Right renal pelvis (tissue), 4 donors: ENCODE results near the gene GALNT2. TPM values are rescaled to one million over a fixed set of nuclear protein-coding genes. Genes with fewer than 3 reads are reported as not detected.

Source experiments
- DNase-seq, 4 donors: peaks; one replicate each; pipeline ENCODE4 v3.0.0-alpha.2; 2013; ENCODE audit warnings: low read depth in 4 of 4, low spot score in 3 of 4, missing footprints in 1 of 4
- polyA plus RNA-seq, 4 donors: library from polyadenylated mRNA; unstranded; fragments of 120-200 nt; gene quantifications; one replicate each; pipeline ENCODE4 v1.2.1, GENCODE V29; 2013; ENCODE audit not compliant: insufficient read length in 4 of 4

Gene GALNT2
- polyA plus RNA-seq, 4 donors: 61.4 to 72.6 (median 65.7) TPM

GRCh38 chr1:230049731-230050130 lies 17.3 kb upstream of the GALNT2 start:
- DNase-seq: no peak

- DNase-seq: no peak
Observed at GRCh38 chr1:230050973-230051735, 15.9 kb upstream of the GALNT2 start.

DNA sequence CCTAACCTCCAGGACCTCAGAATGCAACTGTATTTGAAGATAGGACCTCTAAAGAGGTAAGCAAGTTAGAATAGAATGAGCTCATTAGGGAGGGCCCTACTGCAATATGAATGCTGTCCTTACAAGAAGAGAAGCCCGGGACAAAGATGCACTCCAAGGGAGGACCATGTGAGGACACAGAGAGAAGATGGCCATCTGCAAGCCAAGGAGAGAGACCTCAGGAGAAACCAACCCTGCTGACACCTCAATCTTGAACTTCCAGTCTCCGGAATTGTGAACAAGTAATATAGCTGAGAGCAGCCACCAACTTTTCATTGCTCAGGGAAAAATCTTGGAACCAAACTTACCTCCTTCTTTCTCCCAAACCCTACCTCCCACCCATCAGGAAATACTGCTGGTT lies 15.0 kb upstream of the GALNT2 start:
- DNase-seq: no peak

- no peak for DNase-seq
Observed at GRCh38 chr1:230052665-230053064, 14.4 kb upstream of the GALNT2 start.

GRCh38 chr1:230054092-230054749 lies 12.8 kb upstream of the GALNT2 start:
- DNase-seq: no peak

GRCh38 chr1:230056098-230056497 lies 10.9 kb upstream of the GALNT2 start:
- no peak for DNase-seq

DNA sequence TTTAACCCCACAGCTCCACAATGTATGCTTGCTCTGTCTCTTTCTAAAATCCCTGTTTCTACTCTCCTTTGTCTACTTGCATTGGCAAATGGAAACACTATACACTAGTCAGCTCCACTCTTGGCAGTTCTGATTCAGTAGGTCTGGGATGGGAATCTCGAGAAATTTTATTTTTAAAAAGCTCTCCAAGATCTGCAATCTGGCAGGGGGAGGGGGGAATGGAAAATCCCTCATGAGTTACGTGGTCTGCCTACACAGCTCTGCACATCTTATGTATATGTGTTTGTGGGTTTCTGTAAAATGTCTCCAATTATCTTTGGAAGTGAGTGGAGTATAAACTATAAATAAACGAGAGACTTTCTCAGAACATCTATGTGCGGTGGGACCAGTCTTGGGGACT lies 9.9 kb upstream of the GALNT2 start:
- DNase-seq: no peak

- no peak for DNase-seq
Observed at GRCh38 chr1:230057681-230058565, 9.1 kb upstream of the GALNT2 start.

- no peak for DNase-seq
Observed at GRCh38 chr1:230058626-230059025, 8.4 kb upstream of the GALNT2 start.

- no peak for DNase-seq
Observed at GRCh38 chr1:230061801-230062200, 5.2 kb upstream of the GALNT2 start.

- no peak for DNase-seq
Observed at GRCh38 chr1:230062521-230062920, 4.5 kb upstream of the GALNT2 start.

DNA sequence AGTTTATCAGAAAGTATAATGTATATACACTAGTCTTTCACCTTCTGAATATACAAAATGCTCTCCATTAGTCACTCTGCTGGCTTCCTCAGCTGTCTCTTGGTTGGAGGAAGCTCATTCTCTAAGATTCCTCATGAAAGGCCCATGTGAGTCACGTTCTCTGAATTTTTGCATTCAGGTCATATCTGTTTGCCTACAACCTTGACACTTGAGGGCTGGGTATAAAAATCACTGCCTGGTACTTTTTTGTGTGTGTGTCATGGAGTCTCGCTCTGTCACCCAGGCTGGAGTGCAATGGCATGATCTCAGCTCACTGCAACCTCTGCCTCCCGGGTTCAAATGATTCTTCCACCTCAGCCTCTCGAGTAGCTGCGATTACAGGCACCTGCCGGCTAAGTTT lies 2.8 kb upstream of the GALNT2 start:
- no peak for DNase-seq

GRCh38 chr1:230065161-230065560 lies 1.9 kb upstream of the GALNT2 start:
- DNase-seq: no peak

DNA sequence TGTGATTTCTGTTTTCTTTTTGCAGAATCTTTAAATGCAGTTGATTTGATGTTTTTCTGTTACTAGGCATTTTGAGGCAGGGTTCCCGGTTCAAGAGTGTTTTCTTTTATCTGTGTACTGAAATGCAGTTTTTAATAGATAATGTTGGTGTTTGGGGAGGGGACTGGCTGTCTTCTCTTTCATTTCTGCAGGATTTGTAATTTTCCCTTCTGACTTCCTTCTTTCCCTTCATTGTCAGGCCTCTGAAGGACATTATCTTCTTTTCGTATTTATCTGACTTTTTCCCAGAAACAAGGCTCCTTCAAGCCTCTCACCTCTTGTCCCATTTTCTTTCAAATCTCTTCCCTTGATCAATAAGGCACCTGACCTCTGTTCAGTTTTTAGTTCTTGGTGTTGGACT lies 1.5 kb upstream of the GALNT2 start:
- no peak for DNase-seq

DNA sequence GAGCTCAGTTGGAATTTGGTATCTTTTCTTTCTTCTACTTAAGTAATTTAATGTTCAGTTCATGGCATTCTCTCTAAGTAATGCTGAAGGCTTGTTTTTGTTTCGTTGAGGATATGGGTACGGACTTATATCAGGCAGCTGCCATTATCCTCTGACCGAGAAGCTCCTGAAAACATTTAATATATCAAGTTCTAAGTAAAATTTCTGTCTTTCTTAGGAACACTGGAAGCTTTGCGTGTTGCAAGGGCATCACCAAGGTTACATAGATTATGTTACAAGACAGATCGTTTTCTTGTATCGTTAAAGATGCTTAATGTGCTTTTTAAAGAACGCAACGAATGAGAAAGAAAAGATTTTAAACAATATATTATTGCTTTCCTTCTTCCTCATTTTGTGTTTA lies 1.0 kb upstream of the GALNT2 start:
- DNase-seq: no peak

DNA sequence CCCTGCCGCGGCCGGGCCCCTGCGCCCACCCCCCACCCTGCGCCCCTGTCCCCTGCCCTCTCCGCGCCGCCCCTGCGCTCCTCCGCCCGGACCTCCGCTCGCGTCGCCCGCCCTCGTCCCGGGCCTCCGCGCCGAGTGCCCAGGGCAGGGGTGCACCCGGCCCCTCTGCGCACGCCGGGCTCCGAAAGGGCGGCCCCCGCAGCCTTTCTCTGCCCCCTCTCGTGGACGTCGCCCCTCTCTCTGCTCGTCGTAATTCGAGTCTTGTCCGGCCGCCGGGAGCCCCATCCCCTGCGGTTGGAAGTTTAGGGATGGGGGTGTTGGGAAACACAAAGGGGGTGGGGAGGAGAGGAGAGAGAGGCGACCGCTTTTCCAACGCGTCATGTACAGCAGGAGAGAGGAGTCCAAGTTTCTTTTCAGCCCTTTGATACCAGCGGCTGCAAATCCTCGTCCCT lies 407 bp downstream of the GALNT2 start:
- DNase-seq: no peak

DNA sequence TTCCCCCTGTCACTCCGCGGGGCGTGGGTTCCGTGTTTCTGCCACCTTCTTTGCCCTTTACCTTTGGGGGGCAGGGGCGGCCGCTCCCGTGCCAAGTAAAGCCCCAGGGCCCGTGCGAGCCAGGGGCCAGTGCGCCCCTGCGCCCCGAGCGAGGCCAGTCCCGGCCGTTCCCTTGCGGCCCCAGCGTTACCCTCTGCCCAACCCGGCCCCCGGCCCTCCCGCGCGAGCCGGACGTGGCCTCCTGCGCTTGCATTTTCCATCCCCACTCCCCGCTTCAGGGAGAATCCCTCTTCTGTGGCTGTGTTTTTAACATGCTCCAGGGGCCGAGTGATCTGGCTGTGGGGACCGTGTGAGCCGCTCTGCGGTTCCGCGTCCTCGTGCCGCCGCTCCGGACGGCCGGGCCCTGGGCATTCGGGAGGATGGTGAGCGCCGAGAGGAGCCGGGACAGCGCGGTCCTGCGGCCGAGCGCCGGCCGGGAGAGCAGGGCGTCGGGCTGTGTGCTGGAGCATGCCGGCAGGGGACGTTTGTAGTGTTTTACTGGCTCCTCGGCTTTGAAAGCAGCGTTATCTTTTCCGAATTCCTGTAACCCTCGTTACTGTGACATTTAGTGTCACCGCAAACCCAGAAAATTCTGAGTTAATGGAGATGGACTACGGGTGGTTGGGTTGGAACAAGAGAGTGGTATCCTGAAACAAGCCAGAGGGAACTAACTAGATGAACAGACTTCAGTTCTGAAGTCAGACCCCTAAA lies 1.0 kb downstream of the GALNT2 start:
- no peak for DNase-seq

GRCh38 chr1:230068621-230068873 lies 1.5 kb downstream of the GALNT2 start:
- DNase-seq: no peak

GRCh38 chr1:230068952-230069684 lies 2.1 kb downstream of the GALNT2 start:
- no peak for DNase-seq

GRCh38 chr1:230069796-230070195 lies 2.8 kb downstream of the GALNT2 start:
- DNase-seq: no peak
